Suprapubic skin (tissue), 4 donors: ENCODE measurements around the gene CLEC16A.

Source experiments
- EP300 ChIP-seq: sonication (generic); formaldehyde crosslinking; IDR thresholded peaks from one replicate; pipeline ENCODE4 v1.6.1; 2017; ENCODE audit warnings: antibody characterized with exemption
- POLR2A ChIP-seq, 2 donors: fragments of 450-650 bp; IDR thresholded peaks; one replicate each; pipeline ENCODE4 v1.6.1; 2017; ENCODE audit warnings: antibody characterized with exemption in 2 of 2, mild to moderate bottlenecking in 2 of 2, moderate library complexity in 2 of 2
- POLR2AphosphoS5 ChIP-seq, 3 donors: sonication (generic); formaldehyde crosslinking; IDR thresholded peaks; one replicate each; pipeline ENCODE4 v1.6.1; 2017; ENCODE audit warnings: antibody characterized with exemption in 3 of 3
- TF ChIP-seq, protein P1 (sequence below), 2 donors: fragments of 200-600 bp in 1 of 2; fragments of 450-650 bp in 1 of 2; sonication (generic) in 1 of 2; IDR thresholded peaks; one replicate each; pipeline ENCODE4 v1.5.1; 2016 to 2019; ENCODE audit warnings: antibody characterized with exemption in 2 of 2, mild to moderate bottlenecking in 1 of 2, moderate library complexity in 1 of 2

DNA sequence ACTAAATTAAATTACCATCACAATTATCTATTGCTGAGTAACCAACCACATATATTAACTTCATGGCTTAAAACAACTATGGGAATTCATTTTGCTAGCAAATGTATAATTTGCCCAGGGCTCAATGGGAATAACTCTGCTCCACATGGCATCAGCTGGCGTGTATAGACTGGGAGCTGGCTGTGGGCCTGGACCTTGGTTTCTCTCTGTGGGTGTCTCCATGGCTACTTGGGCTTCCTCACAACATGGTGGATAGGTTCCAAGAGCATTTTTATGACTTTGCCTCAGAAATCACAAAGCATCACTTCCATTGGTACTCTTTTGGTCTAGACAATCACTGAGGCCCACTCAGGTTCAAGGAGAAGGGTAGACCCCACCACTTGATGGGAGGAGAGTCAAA is 166.8 kb downstream of the CLEC16A start:
- TF ChIP-seq EP300 (no peak), POLR2A (IDR thresholded peaks at IDR 0.05) (no peak), POLR2AphosphoS5 (IDR thresholded peaks at IDR 0.05) (no peak)
- TF ChIP-seq, protein P1, sequence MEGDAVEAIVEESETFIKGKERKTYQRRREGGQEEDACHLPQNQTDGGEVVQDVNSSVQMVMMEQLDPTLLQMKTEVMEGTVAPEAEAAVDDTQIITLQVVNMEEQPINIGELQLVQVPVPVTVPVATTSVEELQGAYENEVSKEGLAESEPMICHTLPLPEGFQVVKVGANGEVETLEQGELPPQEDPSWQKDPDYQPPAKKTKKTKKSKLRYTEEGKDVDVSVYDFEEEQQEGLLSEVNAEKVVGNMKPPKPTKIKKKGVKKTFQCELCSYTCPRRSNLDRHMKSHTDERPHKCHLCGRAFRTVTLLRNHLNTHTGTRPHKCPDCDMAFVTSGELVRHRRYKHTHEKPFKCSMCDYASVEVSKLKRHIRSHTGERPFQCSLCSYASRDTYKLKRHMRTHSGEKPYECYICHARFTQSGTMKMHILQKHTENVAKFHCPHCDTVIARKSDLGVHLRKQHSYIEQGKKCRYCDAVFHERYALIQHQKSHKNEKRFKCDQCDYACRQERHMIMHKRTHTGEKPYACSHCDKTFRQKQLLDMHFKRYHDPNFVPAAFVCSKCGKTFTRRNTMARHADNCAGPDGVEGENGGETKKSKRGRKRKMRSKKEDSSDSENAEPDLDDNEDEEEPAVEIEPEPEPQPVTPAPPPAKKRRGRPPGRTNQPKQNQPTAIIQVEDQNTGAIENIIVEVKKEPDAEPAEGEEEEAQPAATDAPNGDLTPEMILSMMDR (IDR thresholded peaks at IDR 0.05): no peak
